KBM-7 (cell line): ENCODE data around the gene HARS1.
A peak's percentile ranks its signal among the peaks of the same experiment; 100 is the strongest.
"Not testable (repeated sequence)": the region's sequence is repeated elsewhere in the genome, so short reads cannot be mapped to it uniquely, and the experiment has no call there.

Experiments used
- DNase-seq: peaks from one replicate; pipeline ENCODE4 v3.0.0-alpha.2; 2015
- in situ Hi-C: fragments of 300-500 bp; cut with MboI; formaldehyde crosslinking; loops from 2 replicates; pipeline ENCODE4 v1.14.3; 2020; ENCODE audit warnings: low sequenced_read_pairs, low pct_unique_long_range_greater_than_20kb, mixed read lengths

Gene HARS1

DNA sequence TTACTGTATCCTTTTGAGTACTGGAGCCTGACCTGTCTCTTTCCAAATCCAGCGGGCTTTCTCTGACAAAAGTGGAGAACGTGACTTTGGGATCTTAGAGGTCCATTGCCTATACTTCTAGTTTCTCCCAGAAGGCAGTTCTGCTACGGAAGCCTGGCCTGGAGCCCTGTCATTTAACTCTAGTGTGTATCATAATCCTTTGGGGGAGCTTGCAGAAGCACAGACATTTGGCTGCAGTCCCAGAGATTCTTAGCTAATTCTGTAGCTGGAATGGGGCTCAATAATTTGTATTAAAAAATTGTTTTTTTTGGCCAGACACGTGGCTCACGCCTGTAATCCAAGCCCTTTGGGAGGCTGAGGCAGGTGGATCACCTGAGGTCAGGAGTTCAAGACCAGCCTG, 3.1 kb upstream of the HARS1 start:
- in situ Hi-C loops, result no loop called here
- DNase-seq, result no peak

DNA sequence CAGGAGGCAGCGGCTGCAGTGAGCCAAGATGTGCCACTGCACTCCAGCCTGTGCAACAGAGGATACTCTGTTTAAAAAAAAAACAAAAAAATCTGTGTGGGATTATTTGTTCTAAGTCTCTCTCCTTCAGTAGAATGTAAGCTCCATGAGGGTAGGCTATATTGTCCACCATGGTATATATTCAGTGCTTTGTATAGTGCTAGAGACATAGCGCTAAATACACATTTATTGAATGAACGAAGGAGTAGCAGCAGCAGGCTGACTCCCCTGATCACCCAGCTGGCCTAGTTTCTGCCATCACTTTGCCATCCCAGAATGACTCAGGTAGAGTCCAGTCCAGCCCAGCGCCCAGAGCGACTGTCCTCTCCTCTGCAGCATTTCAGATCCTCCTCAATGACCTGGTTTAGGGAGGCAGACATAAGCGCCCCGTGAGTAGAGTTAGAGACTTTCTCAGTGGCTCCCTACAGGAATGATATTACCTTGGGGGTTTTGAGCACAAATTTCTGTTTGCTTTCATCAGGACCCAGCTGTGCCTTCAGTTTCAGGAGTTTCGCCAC, 716 bp downstream of the HARS1 start:
- in situ Hi-C loops, result no loop called here
- DNase-seq, result no peak

DNA sequence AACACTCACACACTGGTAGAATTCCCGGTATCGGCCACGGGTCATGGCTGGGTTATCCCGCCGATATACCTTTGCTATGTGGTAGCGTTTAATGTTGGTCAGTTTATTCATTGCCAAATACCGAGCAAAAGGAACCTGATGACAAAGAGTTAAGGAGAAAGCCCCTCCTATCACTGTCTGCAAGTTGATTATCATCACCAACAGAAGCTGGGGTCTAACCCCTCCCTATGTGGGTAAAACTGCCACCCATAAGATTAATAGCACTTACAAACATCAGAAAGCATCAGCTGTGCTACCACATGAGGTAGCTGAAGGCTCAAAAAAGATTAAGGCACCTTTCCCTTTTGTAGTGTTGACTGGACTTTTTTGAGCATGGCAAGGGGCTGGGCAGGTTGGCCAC, 12.2 kb downstream of the HARS1 start:
- no peak for DNase-seq
- in situ Hi-C loops, result no loop called here

DNA sequence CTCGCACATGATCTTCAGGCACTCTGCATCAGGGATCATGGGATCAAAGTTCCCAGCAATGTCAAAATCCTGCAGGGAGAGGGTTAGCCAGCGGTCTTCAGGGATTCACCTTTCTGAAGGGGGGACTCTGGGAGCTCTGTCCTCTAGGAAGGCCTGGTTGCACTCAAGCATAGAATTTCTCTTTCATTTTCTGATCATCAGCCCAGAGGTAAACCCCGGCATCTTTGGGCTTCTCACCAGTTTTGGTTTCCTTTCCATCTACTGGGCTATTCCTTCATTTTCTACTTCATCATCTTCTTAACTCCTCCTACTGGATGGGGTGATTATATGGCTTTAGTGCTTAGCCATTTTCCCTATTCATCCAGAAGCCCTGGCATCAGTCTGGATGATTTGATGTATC, 13.2 kb downstream of the HARS1 start:
- in situ Hi-C loops, result no loop called here
- DNase-seq, result no peak

DNA sequence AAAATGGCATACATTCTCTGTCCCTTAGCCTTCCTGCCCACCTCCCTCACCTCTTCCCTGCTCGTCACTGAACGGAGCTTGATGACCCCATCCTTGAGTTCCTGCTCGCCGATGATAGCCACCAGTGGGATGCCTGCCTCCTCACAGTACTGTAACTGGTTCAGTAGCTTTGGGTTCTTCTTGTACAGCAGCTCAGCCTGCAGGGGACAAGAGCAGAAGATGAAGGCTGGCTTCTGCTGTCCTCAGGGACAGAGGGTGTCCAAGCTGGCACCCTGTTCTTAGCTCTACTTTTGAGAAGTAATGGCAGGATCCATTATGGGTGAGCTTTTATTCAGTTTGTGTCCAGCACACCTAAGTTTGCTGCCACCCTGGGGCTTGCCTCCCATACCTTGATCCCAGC, 16.5 kb downstream of the HARS1 start:
- in situ Hi-C loops, result no loop called here
- no peak for DNase-seq

DNA sequence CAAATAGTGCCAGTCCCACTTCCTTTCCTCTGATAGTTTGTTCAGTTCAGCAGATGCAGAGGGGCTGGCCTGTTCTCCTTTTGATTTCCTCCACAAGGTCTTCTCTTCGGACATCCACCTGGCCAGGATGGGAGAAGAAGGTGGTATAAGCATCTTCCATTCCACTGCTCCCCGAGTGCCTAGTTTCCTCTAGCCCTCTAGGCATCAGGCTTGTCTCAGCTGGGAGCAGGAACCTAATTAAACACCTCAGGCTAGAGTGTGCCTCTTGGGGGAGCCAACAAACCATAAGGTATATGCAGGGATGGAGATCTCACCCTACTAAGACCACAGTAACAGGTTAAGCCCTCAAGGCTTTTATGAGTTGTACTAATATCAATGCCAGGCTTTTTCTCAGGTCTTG, 17.0 kb downstream of the HARS1 start:
- no peak for DNase-seq
- in situ Hi-C loops, result no loop called here

DNA sequence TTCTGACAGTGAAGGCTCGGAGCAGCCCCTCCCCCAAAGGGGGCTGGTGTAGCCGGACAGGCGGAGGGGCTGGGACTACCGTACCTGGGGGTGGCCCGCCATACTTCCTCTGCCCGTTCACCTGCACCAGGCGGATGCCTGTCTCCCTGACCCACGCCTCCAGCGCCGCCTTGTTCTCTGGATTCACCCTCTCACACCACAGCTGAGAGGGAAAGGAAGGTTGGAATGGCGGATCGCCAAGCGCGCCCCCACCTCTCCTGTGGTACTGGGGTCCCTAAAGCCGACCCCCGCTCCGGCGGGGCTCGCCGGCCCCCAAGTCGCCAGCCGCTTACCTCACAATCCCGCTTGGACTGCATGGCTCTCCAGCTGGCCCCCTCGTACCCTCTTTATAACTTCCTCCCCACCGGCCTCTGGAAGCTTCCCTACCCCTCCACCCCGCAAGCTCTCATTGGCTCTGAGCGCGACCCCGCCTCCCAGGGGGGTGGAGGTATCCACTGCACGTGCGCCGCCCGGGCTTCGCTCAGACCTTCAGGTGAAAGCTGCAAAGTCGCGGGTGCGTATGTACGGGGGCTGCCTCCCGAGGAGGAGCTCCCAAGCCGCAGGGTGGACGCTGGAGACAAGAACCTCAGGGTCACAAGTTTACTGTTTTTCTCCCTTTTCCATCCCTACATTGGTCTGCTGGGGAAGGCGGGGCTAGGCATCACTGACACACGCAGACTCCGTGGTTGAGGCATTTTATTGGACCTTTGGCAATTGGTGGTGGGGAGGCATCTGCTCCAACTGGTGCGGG, 17.8 kb downstream of the HARS1 start, which contains the start of gene DND1:
Gene DND1 (minus strand): TSS at position 390 of the 790 bp plus-strand sequence. CDS start 34 bp downstream, at position 356.
- DNase-seq, result no peak
- in situ Hi-C loops, result no loop called here

DNA sequence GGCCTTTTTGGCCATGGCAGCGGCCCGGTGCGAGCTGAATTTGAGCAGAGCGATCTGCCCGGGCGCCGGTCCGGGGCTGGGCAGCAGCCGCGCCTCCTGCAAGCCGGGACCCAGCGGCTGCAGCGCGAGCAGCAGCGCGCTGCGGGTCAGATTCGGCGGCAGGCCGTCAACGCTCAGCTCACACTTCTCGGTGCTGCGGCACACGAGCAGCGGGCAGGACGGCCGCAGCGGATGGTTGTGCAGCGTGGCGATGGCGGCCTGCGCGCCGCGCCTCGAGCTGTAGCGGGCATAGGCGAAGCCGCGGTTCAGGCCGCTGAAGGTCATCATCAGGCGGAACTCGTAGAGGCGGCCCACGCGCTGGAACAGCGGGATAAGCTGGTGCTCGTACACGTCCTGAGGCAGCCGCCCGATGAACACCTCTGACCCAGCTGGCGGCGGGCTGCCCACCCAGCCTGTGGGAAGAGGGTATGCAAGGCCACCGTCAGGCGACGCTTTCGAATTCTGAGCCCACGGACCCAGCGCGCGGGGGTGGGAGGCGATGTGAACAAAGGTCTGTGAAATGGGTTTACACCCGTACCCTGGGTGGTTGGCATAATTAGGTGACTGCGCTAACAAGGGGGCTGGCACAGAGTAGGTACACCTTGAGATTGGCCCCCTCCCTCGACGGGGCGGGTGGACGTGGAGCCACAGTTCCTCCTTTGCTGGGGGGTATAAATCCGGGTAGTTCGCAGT, 18.5 kb downstream of the HARS1 start:
- no peak for DNase-seq
- in situ Hi-C loops, result no loop called here

DNA sequence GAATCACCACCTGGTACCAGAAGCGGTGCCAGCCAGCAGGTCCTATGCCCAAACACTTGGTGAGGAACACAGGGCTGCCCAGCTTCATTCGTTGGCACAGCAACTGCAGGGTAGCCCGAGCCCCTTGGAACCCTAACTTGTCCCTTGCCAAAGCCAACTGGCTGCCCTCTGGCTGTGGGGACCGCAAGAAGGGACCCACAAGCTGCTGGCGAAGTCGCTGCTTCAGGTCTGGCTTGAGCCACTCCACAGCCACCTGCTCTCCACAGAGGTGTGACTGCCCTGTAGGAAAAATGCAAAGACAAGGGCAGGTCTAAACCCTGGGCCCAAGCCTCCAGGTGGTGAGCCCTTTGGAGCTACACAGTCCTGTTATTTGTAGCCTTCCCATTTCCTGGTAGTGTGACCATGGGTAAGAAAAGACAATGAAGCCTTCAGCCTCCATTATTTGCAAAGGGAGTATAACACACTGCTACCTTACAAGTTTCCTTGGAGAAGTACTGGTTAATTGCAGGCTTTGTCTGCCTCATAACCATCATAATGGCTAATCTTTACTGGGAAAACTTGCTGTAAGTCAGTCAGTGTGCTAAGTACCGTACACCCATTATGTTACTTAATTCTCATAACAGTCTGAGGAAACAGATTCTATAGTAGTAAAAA, 19.6 kb downstream of the HARS1 start:
- in situ Hi-C loops, result no loop called here
- no peak for DNase-seq

DNA sequence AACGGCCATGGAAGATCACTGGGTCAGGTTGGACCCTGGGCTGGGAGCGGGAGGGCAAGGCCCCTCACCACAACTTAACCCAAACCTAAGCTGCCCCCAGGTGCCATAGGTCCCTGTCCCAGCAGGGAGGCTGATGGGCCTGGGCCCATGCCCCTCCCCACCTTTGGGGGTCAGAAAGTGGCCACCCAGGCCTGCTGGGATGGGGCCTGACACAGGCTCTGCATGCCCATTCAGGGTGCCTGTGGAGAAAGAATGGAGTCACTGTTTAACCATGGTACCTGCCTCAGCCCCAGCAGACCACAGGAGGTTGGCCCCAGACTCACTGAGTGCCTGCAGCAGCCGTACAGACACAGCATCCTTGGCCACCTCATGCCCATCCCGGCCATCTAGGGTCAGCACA, 20.1 kb downstream of the HARS1 start:
- DNase-seq, in situ Hi-C loops: not testable (repeated sequence)

DNA sequence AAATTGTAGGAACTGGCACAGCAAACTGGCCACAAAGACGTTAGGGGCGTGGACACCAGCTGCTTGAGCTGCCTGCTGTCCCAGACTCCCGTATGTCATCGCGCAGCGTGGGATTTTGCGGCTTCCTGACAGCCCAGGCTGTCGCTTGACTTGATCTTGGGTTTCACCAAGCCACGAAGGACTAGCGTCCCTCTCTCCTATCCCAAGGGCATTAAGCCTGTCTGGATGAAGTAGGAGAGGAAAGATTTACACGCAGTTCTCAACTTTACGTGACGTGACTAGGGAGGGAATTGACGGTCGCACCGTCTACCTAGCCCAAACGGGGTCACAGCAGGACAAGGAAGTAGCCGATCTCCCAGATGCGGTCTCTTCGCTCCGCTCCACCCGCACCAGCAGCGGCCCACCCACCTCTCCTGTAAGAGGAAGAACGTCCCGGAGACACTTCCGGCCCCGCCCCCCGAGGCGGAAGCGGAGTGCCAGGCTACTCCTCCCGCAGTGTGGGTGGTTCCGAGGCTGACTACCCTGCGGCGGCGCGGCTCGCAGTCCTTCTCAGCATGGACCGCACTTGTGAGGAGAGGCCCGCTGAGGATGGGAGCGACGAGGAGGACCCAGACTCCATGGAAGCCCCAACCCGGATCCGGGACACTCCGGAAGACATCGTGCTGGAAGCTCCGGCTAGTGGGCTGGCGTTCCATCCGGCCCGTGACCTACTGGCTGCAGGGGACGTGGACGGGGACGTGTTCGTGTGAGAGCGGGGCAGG, 26.6 kb downstream of the HARS1 start, which contains the start of gene WDR55:
Gene WDR55 (plus strand): TSS at position 546 of the 761 bp plus-strand sequence. CDS start 9 bp downstream, at position 555.
- in situ Hi-C loops, result no loop called here
- DNase-seq, result peak; percentile 97

DNA sequence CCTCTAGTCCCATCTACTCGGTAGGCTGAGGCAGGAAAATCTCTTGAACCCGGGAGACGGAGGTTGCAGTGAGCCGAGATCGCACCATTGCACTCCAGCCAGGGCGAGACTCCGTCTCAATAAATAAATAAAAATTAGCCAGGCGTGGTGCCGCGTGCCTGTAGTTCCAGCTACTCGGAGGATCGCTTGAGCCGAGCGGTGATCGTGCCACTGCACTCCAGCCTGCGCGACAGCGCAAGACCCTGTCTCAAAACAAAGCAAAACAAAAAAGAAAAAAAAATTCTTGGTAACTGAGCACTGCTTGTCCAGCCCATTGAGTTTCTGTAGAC, 27.2 kb downstream of the HARS1 start:
- DNase-seq, result no peak

DNA sequence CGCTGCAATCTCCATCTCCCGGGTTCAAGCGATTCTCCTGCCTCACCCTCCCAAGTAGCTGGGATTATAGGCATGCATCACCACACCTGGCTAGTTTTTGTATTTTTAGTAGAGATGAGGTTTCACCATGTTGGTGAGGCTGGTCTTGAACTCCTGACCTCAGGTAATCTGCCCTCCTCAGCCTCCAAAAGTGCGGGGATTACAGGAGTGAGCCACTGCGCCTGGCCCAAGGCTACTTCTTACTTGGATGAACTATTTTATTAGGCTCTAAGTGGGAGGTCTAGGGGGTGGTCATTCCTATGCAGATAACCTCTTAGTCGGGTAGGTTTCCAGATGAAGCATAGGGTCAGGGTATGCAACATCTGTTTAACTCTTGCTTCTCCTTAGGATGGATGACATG, 30.8 kb downstream of the HARS1 start:
- in situ Hi-C loops, result not testable (repeated sequence)

More for the DNA sequence above, 27.2 kb downstream of the HARS1 start:
- in situ Hi-C loops, result no loop called here

DNA sequence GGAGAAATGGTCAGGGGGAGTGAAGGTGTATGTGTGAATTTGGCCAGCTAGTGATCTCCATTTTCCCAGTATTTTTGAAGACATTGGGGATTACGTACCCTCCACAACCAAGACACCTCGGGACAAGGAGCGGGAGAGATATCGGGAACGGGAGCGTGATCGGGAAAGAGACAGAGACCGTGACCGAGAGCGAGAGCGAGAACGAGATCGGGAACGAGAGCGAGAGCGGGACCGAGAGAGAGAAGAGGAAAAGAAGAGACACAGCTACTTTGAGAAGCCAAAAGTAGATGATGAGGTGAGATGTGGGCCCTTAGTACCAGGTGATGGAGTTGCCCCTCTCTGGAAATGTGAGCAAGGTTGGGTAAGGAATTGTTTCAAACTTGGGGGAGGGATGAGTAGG, 32.3 kb downstream of the HARS1 start:
- in situ Hi-C loops, result no loop called here
- DNase-seq, result no peak

More for the DNA sequence above, 30.8 kb downstream of the HARS1 start:
- DNase-seq, result not testable (repeated sequence)

DNA sequence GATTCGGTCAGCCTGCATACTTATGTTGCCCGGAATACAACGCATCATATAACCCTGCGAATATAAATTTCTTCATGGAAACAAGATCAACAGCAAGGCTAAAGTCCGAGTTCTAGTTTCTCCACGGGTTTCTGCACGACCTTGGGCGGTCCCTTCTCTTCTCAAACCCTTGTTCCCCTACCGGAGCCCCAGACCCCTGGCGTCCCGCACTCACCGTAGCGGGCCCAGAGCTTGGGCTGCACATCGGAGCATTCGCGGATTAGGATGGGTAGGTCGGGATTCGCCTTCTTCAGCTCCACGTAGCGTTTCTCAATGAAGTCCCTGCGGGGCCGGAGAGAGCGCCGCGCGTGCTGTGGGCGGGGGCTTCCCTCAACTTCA, 44.1 kb downstream of the HARS1 start:
- DNase-seq, result no peak
- in situ Hi-C loops, result no loop called here

DNA sequence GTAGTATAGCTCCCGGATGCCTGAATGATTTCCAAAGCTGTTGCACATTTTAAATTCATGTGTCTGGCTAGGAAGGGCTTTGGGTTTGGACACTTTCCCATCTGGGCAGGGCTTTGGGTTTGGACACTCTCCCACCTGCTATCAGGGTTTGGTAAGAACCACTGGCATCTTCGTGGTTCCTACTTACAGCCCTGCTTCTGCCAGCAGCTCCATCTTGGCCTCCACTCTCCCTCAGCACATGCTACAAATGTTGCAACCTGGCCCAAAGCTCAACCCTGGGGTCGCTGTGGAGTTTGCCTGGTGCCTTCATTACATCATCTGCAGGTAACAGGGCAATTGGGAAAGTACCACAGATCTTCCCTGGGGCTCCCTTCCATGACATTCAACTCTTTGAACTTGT, 48.5 kb downstream of the HARS1 start:
- no peak for DNase-seq
- in situ Hi-C loops, result no loop called here

DNA sequence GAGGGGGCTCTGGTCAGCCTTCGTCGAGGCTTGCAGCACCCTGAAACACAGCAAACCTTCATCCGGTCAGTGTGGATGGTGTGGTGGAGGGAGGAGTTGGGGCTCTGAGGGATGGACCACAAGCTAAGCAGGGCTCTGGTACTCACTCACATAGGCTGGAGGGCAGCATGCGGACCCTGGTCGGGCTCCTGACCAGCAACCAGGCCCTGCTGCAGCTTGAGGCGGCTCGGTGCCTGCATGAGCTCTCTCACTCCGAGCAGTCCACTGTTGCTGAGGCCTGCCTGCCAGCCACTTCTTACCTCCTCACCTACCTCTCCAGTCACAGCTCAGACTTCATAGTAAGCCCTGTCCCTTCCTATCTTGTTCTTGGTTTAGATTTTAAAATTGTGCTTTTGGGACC, 49.5 kb downstream of the HARS1 start:
- DNase-seq, result no peak
- in situ Hi-C loops, result no loop called here

DNA sequence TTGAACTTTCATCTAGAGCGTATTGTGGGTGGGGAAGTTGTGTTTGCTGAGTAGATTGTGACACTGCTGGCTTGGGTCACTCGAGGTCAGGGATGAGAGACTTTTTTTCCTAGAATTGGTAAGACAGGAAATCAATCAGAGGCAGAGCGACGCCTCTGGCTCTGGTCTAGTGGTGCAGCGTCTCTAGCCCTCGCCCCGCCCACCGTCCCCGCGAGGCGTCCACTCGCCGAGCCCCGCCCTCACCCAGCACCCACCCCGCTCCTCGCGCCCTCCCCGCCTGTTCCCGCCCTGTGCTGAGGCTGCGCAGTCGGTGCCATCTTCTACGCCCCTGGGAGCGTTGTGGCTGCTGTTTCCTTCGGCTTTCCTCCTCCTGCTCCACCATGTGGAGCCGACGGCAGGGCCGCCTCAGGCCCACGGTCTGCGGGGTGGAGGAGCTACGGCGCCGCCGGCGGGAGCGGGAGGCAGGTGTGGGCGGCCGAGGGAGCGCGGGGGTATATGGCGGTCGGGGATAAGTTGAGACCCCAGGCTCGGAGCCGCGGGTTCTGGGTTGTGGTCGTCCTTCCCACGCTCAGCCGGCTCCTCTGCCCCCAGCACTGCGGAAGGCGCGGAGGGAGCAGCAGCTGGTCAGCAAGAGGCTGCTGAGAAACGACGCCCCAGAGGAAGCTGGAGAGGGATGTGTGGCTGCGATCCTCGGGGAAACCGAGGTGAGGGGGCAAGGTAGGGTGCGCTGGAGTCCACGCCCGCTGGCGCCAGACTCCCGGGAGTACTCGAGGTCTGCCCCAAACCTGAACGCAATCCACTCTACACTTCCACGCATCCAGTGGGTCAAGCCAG, 51.8 kb downstream of the HARS1 start, which contains the start of gene TMCO6:
Gene TMCO6 (plus strand): TSS at position 304 of the 834 bp plus-strand sequence. CDS start 77 bp downstream, at position 381.
- DNase-seq, result peak; percentile 98
- in situ Hi-C loops, result no loop called here
